Panc1 (cell line): ENCODE results near the gene PRMT9.

Experiments used
- CTCF ChIP-seq: fragments of 450-650 bp; IDR thresholded peaks from 2 replicates; pipeline ENCODE4 v1.5.1; 2017; ENCODE audit warnings: mild to moderate bottlenecking
- POLR2AphosphoS5 ChIP-seq: IDR thresholded peaks from 2 replicates; pipeline ENCODE4 v1.6.1; 2012; ENCODE audit warnings: mild to moderate bottlenecking, low read depth, low read length, moderate library complexity

- TF ChIP-seq CTCF, result no peak
- TF ChIP-seq POLR2AphosphoS5, result no peak
Measured at GRCh38 chr4:147717878-147718277, 33.9 kb upstream of the PRMT9 start.
